ENCODE measurements around the gene SNAPC4.
"Not testable (repeated sequence)": the region's sequence is repeated elsewhere in the genome, so short reads cannot be mapped to it uniquely, and the experiment has no call there.

Gene SNAPC4

DNA sequence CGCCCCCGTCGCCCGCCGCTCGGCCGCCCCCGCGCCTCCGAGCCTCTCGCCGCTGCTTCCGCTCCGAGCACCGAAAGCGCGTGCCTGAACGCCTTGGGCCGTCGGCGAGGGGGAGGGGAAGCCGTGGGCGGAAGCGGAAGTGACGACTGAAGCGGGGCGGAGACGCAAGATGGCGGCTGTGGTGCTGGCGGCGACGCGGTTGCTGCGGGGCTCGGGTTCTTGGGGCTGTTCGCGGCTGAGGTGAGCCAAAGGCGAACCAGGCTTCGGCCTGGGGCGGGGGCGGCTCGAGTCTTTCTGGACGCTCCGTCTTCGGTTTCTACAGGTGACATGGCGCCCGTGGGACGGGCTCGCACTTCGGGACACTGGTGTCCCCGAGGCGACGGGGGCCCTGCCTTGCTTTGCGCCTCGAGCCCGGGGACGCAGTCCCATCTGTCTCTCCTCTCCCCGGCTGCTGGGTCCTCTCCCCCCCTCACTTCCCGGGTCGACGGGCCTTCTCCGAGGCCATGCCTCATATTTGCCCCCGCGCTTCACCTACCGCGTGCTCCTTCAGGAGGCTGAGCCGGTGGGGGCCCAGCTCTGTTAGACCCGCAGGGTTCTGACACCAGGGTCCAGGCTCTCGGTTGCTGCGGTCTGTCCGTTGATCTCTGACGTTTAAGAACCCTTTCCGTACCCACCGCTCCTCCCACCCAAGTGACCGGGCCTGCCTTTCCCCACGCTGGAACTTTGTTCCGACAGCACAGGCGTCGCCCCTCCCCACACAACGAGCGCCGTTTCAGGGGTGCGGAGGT is 10.7 kb upstream of the SNAPC4 start, which contains the start of the genes ENTR1 and PMPCA:
Gene ENTR1 (minus strand): TSS at position 115 of the 788 bp plus-strand sequence. CDS start 217 bp downstream, outside the sequence.
Gene PMPCA (plus strand): TSS at position 159 of the 788 bp plus-strand sequence. CDS start 11 bp downstream, at position 170.
- peak; percentile 92 for DNase-seq (ENCODE audit: low spot score)

DNA sequence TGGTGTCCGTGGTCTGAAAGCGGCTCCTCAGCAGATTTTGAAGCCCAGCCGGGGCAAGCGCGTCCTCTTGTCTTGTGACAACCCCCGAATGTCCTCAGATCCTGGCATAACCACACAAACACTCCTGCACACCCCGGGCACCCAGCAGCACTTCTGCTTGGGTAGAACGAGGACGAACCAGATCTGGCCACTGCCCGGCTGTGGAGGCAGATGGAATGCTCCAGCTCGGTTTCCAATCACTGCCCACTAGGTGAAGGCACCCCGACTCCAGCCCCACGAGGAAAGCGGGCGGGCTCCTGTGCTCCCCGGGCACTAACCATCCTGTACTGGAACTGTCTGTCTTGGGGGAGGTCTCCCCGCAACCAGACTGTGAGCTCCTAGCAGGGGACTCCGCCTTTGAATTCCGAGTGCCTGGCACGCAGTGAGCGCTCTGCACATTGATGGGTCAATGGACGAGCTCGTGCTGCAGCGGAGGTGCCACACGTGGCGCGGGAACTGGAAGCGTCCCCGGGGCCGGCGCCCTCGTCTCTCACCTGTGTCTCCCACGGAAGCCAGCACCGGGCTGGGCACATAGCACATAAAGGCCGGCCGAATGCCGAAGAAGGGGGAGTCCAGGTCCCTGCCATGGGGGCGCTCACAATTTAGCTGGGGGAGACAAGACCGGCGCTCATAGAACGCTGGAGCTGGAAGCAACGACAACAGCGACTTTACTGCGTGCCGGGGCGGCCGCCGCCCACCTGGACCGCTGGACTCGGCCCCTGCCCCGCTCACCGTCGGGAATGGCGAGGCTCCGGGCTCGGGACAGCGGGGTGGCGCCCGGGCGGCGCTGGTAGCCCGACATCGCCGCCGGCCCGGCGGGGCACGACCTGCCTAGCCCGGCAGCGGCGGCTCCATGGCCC is 9.8 kb upstream of the SNAPC4 start:
- DNase-seq (ENCODE audit: low spot score) = peak; percentile 56

DNA sequence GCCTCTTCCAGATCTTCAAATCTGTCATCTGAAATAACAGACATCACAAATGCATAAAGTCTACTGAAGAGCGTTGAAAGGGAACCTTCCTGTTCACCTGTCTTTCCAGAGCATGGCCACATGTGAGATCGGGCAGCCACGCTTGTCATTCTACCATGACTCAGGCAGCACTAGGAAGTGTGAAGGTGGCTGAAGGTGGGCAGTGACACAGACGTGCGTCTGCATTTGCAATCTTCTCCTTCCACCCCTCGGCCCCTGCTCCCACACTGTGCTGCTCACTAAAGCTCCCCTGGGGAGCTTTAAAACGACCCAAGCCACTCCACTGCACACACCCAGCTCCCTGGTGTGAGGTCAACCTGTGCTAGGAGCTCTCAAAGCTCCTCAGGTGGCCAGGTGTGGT is 7.9 kb upstream of the SNAPC4 start:
- DNase-seq (ENCODE audit: low spot score) = no peak

DNA sequence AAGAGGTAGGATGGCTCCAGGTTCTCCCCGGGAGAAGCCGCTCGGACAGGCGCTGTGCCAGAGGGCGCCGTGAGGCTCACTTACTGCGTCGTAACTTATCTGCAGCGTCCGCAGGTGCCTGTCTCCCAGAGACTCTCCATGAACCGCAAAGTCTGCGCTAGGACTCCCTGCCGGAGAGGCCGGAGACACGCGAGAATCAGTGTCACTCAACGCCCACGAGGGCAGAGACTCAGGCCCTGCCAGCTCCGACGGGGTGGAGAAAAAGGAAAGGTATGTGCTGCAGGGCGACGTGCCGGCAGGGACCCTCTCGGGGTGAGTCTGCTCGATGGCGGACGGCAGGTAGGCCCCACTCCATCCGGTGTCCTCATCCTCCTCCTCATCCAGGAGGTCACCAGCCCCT is 7.1 kb upstream of the SNAPC4 start:
- DNase-seq (ENCODE audit: low spot score) = not testable (repeated sequence)

DNA sequence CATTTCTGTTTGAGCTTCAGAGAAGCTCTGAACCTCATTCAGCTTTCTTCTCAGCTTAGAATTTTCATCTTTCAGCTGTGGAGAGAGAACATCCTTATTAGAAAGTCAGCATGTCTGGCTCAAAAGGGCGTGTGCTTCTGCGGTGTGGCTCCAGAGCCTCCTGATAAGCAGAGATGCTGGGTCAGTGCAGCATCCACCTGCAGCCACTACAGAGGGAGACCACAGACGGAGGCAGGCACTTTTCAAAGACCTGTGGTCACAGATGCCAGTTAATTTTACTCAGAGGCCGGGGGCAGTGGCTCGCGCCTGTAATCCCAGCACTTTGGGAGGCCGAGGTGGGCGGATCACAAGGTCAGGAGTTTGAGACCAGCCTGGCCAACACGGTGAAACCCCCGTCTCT is 5.9 kb upstream of the SNAPC4 start:
- not testable (repeated sequence) for DNase-seq (ENCODE audit: low spot score)

DNA sequence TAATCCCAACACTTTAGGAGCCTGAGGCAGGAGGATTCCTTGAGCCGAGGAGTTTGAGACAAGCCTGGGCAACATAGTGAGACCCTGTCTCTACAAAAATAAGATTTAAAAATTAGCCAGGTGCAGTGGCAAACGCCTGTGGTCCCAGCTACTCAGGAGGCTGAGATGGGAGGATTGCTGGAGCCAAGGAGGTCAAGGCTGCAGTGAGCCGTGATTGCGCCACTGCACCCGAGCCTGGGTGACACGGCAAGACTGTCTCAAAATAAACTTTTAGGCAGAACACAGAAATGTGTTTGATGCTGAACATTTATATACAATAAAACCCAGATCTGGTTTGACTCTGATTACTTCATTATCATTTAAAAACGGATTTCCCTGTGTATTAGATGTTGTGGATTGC is 5.5 kb upstream of the SNAPC4 start:
- DNase-seq (ENCODE audit: low spot score) = no peak

DNA sequence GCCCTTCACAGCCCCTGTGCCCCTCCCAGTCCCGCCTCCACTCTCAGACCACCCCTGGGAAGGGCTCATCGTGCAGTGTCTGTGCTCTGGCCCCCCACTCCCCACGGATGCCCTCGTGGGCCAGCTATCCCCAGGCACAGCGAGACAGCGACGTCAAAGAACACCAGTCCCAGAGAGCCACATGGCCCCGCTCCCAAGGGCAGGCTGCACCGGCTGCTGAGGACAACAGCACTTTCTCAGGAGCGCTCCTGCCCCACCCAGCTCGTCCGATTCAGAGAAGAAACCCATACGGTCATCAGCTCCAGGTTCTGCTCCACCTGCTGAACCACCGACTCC is 4.8 kb upstream of the SNAPC4 start:
- DNase-seq (ENCODE audit: low spot score) = no peak

DNA sequence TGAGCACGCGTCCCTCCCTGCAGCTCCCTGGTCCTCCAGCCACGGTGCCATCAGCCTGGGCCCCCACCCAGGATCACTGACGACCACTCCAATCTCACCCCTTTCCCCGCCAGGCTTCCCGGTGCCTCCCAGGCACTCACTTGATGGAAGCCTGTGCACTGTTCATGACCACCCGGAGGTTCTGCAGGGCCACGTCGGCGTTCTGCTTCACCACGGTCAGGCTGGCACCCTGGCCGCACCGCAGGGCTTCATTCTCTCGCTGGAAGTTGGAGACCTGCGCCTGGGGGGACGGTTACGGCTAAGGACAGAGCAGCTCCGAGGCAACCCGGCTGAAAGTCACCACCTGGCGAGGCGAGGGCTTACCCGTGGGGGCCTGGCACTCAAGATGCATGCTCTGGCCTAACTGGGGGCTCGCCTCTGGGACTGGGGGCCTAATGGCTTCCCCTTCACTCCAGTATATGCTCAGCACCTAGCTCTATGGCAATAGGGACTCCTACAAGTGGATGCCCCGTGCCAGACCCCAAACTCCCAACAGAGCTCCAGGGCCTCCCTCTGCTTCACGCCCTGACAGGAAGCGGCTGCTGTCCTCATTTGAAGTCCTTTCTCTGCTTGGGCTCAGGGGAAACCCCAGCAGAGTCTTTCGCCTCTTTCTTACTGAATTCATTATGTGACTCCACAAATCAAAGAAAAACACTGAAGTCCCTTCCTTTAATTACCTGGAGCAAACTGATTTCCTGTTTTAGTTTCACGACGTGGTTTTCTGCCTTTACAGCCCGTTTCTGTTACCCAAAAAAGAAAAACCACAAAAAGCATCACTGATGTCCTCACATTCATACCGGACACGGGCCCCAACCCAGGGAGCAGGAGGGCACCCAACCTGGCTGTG is 4.2 kb upstream of the SNAPC4 start:
- DNase-seq (ENCODE audit: low spot score) = no peak

DNA sequence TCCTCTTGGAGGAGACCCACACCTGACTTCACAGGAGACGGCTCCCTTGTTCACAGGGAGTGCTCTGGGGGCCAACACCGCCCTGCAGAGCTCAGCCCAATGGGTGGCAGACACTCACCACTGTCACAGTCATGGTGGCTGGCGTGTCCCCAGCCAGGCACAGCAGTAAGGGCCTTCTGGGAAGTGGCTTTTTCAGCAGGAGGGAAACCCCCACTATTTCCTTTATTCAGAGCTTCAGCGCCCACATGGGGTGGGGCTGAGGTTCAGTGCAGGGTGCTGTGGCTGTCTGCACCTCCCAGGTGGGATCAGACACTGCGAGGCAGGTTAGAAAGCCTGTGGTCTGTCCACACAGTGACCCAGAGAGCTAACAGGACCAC is 3.6 kb upstream of the SNAPC4 start:
- no peak for DNase-seq (ENCODE audit: low spot score)

DNA sequence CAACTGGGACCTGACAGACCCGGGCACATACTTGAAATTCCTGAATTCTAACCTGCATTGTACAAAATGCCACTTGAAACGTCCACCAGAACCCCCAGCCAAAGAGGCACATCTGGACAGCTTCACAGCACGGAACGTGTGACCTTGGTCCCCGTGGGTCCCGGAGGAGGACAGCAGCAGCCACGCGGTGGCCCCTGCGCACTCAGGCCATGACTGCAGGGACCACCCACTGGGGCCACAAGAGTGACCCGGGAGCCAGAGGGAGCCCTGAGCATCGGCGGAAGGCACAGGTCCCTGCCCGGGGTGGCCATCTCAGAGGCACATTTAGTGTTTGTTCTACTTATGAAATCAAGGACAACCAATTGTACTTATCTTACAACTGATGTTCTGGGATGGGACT is 2.1 kb upstream of the SNAPC4 start:
- no peak for DNase-seq (ENCODE audit: low spot score)

DNA sequence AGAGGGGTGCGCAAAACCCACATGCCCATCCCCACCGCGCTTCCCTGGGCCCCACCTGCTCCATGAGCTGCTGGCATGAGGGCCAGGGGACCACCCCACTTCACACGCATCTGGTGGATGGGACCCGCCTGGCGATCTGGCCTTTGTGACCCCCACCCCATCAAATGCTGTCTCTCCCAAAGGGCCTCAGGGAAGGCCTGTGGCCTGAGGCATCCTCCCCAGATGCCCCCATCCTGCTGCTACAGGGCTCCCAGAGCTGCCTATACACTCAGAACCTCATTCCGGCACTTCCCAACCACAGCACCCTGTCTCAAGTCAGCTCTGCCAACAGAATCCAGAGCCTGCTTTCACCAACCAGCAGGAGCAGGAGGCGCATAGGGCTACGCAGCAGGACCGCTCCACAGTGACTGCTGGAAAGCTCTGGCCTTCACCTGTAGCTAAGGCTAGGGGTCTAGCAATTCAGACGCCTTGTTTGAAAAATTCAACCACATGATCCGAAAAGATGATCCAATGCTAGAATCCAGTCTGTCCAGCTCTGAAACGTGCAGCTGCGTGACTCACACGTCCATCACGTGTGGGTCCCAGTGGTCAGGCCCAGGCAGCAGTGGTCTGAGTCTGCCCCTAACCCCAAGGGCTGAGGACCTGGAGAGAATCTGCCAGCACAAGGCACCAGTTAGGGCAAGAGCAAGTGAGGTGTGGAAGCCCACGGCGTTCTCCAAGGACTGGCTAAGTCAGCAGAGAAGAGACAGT is 1.4 kb upstream of the SNAPC4 start:
- DNase-seq (ENCODE audit: low spot score) = no peak

DNA sequence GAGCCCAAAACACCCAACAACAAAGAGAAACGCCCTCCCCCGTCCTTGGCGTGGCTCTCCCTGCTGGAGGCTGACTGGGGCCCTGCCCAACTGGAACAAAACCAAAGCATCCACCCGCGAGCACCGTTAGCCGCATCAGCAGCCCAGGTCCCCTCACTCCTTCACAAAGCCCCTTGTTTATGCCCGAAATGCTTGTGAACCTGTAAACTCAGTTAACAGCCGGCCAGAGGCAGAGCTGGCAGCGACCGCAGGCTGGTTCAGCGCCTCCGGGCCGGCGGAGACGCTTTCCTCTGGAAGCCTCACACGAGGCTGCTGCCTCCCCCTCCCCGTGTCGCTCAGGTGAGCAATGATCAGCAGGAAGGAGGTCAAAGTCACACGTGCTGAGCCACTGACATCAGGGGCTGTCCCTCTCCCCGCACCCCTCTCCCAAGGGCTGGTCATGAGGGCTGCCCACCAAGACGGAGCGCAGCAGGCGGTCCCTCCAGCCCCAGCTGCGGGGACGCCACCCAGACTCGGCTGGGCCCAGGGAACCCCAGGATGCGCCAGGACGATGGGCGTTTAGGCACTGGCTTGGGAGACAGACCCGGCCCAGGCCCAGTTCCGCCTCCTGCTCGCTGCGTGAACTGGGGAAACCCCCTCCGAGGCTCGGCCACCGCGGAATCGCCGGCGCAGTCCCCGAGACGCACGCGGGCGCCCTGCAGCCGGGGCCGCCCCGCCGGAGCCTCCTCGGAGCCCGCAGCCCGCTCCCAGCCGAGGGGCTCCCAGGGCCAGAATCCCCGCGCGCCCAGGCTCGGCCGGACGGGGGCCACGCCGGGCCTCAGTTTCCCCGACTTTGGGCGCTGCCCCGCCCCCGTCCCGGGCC is 563 bp downstream of the SNAPC4 start:
- DNase-seq (ENCODE audit: low spot score) = peak; percentile 58

DNA sequence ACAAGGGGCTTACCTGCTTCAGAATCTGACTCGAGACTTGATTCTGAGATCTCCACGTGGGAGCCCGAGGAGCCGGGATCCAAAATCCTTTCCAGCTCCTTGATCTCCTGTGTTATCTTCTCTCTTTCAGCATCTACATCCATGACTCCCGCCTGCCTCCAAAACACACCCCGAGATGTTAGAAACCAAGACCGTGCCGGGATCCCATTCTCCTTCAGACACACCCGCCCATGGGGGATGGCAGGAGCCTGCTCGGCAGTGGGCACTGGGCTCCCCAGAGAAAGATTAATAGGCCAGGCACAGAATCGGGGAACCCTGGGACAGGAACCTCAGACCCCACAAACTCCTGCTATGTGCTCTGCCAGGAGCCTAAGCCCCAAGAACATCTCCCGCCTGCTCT is 1.7 kb downstream of the SNAPC4 start:
- no peak for DNase-seq (ENCODE audit: low spot score)

DNA sequence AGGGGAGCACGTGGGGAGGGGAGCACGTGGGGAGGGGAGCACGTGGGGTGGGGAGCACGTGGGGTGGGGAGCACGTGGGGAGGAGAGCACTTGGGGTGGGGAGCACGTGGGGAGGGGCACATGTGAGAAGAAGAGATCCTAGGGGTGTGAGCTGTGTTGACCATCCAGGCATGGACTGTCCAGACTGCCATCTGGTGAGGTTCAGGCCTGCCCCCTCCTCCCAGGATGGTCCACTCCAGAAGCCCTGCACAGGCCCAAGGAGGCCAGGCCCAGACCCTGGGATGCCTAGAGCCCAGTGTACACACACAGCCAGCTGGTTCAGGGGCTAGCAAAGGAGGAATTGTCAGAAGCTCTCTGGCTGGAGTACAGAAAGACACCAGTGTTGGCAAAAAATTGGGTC is 2.3 kb downstream of the SNAPC4 start:
- DNase-seq (ENCODE audit: low spot score) = no peak

DNA sequence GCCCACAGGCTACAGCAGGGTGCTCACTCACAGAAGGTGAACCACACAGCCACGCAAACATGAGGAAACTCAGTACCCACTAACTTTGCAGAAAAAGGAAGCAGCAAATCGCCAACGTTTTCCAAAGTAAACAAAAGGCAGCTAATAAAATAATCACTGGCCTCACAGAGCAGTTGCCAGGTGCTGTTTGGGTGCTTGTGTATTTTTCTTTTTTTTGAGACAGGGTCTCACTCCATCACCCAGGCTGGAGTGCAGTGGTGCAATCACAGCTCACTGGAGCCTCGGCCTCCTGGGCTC is 3.8 kb downstream of the SNAPC4 start:
- no peak for DNase-seq (ENCODE audit: low spot score)

DNA sequence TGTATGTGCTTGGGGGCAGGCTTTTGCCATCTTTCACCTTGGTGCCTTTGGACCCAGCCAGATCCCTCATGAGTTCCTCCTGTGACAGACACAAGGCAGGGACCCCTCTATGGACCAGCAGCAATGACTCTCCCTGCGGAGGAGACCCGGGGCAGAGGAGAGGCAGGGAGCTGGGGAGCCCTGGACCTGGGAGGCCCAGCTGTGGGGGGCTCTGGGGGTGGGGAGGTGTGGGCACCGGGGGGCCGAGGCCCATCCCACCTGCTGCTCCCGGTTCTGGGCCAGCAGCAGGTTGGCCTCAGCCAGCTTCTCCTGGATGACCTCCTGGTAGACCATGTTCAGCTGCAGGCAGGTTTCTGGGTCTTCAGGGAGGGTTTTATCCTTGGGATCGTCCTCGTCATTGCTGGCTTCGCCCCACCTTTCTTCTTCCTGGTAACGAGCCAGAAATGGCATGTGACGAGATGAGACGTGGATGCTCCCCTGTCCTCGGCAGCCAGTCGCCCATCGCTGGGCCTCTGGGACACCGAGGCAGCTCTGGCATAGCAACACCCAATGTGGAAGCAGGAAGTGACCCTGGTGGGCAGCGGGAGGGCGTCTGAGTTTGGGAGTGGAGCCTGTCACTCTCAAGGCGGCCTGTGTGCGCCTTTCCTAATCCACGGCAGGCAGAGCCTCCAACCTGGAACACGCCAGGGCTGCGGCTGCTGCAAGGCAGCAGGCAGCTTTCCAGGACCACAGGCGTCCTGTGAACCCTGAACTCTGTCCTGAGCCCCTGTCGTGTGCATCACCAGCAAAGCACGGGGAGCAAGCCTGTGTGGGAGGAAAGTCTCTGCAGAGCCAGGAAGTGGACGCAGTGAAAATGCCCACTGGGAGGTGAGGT is 4.4 kb downstream of the SNAPC4 start:
- no peak for DNase-seq (ENCODE audit: low spot score)

DNA sequence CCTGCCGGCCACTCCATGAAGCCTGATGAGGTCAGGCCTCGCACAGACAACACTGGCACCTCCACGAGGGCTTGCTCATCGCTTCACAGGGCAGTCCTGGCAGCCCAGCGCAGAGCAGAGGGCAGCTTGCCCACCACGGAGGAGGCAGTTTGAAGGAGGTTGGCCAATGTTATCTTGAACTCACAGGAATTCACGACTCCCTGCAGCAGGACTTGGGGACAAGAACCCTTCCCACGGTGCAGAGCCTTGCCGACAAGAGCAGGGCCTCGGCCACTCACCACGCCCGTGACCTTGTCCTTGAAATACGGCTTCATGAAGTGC is 5.0 kb downstream of the SNAPC4 start:
- no peak for DNase-seq (ENCODE audit: low spot score)

DNA sequence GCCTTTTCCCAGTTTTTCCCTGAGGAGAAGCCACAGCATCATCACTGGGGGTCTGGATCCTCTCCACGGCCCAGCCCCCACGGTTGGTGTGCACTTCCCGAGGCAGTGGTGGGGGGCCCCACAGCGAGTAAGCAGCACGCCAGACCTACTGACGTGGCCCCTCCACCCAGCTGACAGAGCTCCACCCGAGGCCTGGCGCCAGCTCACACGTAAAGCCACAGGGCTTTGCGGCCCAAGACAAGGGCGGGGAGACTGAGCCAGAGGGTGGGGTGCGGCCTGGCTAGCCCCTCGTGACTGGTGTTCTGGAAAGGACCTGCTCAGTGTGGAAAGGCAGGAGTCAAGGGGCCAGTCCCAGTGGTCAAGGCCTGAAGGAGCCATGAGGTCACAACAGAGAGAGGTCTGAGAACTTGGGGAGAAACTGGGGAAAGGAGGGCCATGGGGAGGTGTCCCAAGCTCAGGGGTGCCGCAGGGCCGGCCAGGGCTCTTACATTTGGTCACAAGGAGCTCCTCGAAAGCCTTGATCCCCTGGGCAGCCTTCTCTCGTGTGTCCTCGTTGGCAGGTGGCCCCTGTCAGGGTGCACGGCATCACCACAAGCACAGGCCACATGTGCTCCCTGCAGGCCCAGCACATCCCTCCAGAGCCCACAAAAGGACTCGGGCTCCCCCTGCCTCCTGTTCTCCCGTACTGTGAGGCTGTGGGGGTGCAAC is 5.5 kb downstream of the SNAPC4 start:
- no peak for DNase-seq (ENCODE audit: low spot score)

DNA sequence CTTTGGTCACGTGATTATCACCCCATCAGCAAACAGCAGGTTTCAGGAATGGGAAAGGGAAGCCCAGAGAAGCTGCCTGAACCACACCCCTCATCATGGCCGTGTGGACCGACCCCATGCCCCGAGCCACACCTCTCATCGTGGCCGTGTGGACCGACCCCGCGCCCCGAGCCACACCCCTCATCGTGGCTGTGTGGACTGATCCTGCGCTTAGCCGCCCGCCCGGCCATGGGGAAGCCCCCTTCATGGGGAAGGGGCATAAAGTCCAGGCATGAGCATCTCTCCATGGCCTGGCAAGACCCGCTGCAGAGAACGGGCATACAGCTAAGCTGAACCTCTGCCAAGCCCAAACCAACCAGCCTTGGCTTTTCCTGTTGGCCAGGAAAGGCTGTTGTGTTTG is 6.4 kb downstream of the SNAPC4 start:
- DNase-seq (ENCODE audit: low spot score) = no peak
